CD4-positive, alpha-beta T cell treated with Interleukin-4 for 4 hours (primary cell): Measurements from ENCODE around the gene ABLIM2.

Experiments used
- DNase-seq: peaks from one replicate; pipeline ENCODE4 v3.0.0-alpha.2; 2020

The ABLIM2 gene

GRCh38 chr4:8063974-8064563, 94.5 kb downstream of the ABLIM2 start:
- DNase-seq: no peak

DNA sequence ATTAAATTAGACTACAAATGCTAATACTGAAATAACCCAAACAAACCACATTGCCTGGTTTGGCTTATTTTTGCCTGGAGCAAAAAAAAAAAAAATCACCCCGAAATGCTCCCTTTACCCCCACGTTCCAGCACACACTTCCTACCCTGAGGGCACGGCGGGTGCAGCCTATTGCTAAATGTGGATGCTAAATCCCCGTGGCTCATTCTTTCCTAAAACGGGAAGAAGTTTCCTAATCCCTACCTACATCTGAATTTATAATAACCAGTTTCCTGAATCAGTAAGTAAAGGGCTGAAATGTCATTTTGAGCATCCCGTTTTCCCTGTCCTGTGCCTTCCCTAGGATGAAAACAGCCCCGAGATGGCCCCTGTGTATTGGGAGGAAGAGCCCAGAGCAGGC, 97.0 kb downstream of the ABLIM2 start:
- no peak for DNase-seq

DNA sequence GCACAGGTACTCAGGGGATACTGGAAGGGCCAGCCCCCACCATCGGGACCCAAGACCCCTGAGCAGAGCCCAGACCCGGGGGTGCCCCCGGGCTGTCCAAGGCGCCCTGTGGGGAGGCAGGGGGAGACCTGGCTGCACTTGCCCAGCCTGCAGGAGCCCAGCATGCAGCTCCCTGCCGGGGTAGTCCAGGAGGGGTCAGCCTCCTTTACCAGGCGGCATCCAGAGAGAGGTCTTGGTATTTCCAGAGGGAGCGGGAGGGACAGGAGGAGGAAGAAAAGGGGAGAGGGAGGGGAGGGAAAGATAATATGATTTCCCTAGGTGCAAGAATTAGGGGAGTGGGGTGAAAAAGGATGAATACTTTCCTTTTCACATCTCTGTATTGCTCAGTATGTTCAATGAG, 97.5 kb downstream of the ABLIM2 start:
- no peak for DNase-seq

GRCh38 chr4:8060632-8061031, 98.0 kb downstream of the ABLIM2 start:
- no peak for DNase-seq

GRCh38 chr4:8058031-8058479, 100.6 kb downstream of the ABLIM2 start:
- DNase-seq: no peak

DNA sequence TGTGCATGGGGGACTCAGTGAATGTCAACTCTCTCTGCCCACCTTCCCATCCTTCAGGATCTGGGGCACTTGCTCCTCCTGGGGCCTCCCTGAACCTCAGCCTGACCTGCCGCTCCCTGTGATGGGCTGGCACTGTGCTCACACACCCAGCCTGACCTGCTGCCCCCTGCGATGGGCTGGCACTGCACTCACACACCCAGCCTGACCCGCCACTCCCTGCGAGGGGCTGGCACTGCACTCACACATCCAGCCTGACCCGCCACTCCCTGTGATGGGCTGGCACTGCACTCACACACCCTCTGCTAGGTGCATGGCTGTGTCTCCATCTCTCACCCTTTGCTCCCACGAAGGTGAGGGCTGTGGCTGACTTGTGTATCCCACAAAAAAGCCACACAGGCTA, 103.4 kb downstream of the ABLIM2 start:
- DNase-seq: no peak

DNA sequence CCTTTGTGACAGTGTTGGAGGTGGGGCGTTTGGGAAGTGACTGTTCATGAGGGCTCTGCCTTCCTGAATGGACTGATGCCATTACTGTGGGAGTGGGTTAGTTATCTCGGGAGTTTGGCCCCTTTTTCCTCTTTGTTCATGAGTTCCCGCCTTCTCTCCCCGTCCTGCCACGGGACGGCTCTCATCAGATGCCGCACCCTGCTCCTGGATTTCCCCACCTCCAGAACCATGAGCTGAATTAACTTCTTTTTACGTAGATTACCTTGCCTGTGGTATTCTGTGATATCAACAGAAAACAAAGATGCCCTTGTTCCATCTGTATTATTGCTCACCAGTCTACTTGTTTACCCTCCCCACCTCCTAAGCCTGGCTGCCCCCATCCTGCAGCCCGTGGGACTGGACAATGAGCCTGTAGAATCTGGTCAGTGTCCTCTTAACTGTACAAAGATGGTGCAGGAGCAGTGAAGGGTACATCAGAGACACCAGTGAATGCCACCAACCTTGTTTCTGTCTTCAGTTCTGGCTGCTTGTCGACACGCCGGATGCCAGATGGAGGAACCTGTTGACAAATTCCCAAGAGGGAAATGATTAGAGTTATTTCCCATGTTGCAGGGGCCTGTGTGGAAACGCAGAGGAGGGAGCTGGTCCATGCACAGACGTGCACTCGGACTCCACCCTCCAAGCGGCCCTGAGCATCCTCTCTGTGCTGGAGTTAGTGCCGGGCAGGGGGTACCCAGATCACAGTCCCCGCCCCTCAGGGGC, 104.7 kb downstream of the ABLIM2 start:
- no peak for DNase-seq

DNA sequence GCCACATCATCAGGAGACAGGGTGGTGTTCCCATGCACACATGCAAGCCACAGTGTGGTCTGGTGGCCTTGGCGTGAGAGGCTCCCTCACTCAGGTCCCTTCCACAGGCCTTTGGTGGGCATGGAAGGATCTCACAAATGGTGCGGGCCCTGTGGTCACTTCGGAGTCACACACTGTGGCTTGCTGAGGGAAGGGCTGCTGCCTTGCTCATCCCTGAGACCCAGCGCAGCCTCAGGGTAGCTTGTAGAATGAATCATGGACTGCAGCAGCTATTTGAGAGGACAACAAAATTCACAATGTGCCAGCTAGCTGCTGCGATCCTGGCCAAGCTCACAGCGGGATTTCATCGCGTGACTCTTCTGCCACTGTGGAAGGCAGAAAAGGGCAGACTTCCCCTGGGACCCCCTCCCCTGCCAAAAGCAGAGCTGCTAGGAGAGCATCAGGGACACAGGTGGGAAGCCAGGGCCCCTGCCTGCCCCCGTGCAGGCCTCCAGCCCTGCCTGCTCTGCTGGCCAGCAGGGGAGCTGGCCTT, 106.4 kb downstream of the ABLIM2 start:
- DNase-seq: no peak

GRCh38 chr4:8051644-8052043, 107.0 kb downstream of the ABLIM2 start:
- no peak for DNase-seq

- no peak for DNase-seq
Observed at GRCh38 chr4:8050555-8051206, 107.9 kb downstream of the ABLIM2 start.

GRCh38 chr4:8050180-8050554, 108.4 kb downstream of the ABLIM2 start:
- no peak for DNase-seq

DNA sequence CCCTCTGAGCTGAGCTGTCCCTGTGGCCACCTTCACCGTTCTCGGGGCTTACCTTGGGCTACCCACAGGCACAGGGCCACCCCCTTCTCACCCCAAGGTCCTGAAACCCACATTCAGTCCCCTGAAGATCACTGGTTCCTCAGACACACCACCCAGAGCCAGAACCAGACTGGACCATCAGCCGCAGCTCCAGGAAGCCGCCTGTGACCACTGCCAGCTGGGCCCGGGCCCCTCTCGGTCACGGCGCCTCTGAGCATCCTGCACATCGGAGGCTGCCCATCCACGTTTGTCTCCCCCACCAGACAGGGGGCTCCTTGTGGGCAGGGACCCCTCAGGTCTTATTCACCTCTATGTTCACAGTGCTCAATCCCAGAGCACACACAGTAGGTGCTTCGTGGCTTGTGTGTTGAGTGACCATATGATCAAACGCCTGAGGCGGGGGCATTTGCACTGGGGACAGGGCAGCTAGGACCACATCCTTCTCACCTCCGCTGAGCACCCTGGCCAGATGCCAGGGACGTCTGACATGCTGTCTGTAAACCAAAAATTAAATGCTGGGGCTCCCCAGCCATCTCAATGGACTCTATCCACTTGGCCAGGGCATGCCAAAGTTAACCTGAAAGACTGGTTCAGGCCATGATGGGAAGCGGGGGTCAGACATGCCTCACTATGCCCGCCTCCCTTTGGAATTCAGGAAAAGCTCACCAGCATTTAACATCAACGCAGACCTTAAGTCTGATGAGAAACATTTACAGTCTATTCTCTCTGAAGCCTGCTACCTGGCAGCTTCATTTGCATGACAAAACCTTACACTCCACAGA, 109.5 kb downstream of the ABLIM2 start:
- no peak for DNase-seq

GRCh38 chr4:8047837-8048678, 110.6 kb downstream of the ABLIM2 start:
- no peak for DNase-seq

DNA sequence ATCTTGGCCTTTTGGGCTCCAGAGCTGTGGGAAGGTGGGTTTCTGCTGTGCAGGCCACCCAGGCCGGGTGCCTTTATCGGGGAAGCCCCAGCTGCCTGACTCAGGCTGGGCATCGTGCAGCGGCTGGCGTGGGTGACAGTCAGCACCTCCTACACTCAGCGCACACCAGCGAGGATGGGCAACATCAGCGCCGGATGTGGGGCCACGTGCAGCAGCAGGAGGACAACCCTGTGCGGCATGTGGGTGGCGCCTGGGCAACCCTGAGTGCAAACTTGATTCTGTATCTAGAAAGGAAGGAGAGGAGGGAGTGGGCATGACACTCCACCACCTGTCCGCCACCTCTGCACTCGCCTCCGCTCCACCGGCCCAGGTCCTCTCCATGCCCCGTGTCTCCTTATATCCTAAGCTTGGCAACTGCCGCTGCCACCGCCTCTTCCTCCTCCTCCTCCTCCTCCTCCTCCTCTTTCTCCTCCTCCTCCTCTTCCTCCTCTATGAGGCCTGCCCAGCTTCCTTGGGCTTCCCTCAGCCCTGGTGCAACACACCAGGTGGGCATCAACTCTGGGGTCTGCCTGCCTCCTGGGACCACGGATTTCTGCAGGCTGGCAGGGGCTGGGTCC, 111.6 kb downstream of the ABLIM2 start:
- peak; percentile 31 for DNase-seq

DNA sequence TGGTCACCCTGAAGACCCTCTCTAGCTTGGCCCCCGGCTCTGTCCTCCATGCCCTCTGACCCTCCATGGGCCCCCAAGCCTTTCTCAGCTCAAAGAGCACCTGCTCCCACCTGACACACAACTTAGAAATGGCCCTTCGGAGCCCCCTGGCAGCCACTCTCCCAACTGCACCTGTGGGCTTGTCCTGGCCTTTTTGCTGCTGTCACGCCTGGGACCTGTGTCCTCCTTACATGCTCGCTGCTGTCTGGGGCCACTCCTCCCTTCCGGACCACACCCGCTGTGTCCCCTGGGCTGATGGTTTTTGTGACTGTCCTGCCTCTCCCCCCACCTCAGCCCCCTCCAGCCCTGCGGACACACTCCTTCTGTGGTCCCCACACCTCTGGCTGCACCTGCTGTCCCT, 112.7 kb downstream of the ABLIM2 start:
- no peak for DNase-seq

DNA sequence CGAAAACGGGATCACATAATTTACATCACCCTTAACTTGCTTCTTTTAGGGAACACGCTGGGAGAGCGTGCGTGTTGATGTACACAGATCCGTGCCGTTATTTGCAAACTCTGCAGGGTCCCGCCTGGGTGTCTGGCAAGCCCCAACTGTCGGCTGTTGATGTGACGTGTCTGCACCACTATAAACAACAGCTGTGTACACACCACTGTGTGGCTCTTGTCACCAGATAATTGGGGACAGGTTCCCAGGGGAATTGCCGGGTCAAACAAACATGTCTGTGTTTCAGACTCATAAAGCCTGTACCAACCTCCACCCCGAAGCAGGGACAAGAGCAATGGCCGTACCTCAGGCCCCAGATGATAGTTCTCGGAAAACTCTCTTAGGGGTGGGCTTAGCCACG, 113.9 kb downstream of the ABLIM2 start:
- DNase-seq: no peak

- no peak for DNase-seq
Observed at GRCh38 chr4:8044244-8044643, 114.4 kb downstream of the ABLIM2 start.

DNA sequence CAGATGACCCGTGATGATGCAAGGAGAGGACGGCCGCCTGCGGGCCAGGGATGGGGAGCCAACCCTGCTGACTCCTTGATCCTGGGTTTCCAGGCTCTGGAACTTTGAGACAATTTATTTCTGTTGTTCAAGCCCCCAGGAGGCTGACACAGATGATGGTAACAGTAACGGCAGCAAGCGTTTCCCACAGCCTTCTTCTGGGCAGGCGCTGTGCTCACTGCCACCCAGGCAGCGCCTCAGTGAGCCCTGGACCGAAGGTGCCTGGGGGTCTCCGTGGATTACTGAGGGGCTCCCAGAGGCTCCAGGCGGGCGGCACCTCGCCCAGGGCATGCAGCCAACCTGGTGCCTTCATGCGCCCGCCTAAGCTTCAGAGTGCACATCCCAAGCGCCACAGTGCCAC, 115.0 kb downstream of the ABLIM2 start:
- no peak for DNase-seq

GRCh38 chr4:8041868-8042267, 116.7 kb downstream of the ABLIM2 start:
- no peak for DNase-seq

DNA sequence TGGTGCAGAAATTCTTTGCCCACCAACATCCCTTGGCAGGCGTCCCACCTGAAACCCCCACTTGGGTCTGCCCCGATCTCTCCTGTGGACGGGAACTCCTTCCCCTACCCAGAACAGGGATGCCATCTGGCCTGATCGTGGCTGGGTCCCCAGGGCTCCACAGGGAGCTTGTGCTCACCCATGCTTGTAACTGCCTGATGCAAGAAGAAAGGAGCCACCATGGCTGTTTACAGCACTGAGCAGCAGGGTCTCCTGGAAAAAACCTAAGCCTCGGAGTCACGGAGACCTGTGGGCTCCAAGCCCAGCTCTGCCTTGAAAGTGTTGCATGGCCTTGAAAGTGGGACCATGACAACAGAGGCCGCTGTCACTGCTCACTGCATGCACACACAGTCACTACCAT, 117.4 kb downstream of the ABLIM2 start:
- no peak for DNase-seq

GRCh38 chr4:8040607-8041006, 118.0 kb downstream of the ABLIM2 start:
- DNase-seq: no peak

DNA sequence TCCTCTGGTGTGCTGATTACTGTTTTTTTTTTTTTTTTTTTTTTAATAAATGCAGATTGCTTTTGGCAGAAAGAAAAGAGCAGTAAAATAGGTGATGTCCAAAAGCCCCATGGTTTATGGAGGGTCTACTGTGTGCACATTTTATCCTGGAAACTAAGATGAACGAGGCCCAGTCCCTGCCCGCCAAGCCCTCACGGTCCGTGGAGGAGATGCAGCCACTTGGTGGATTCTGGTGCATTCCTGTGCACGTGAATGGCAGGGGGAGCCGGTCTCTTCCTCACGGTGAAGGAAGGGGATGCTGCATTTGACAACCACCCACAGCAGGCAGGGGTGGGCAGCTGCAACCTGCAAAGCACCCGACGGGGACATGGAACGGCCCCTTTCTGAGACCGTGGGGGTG, 118.8 kb downstream of the ABLIM2 start:
- DNase-seq: no peak
